Upper lobe of left lung (tissue), 6 donors: ENCODE measurements around the gene FAM204A. TPM values are rescaled to one million over a fixed set of nuclear protein-coding genes. Genes with fewer than 3 reads are reported as not detected.

ENCODE experiments used
- ATAC-seq, 2 donors: fragments of 200-7000 bp; cut with Tn5 transposase; one replicate each; pipeline ENCODE4 v1.9.1; 2022; ENCODE audit warnings: mild to moderate bottlenecking in 2 of 2, moderate library complexity in 2 of 2; ENCODE audit not compliant: low FRiP score in 2 of 2
- DNase-seq, 2 donors: peaks; one replicate each; pipeline ENCODE4 v3.0.0-alpha.2; 2019 to 2020
- H3K27ac ChIP-seq, 4 donors: fragments of 200-600 bp; sonication (generic); one replicate each; pipeline ENCODE4 v1.5.1; 2016 to 2019
- H3K27me3 ChIP-seq, 4 donors: fragments of 200-600 bp; sonication (generic); one replicate each; pipeline ENCODE4 v1.5.1; 2017 to 2019
- H3K36me3 ChIP-seq, 4 donors: fragments of 200-600 bp; sonication (generic); one replicate each; pipeline ENCODE4 v1.5.1; 2016 to 2019
- H3K4me1 ChIP-seq, 4 donors: fragments of 200-600 bp; sonication (generic); one replicate each; pipeline ENCODE4 v1.5.1; 2018 to 2019
- H3K4me3 ChIP-seq, 4 donors: fragments of 200-600 bp; sonication (generic); one replicate each; pipeline ENCODE4 v1.5.1; 2017 to 2019; ENCODE audit warnings: mild to moderate bottlenecking in 2 of 4, moderate library complexity in 1 of 4
- H3K9me3 ChIP-seq, 4 donors: fragments of 200-600 bp; sonication (generic); one replicate each; pipeline ENCODE4 v1.5.1; 2018 to 2019
- EP300 ChIP-seq, 4 donors: sonication (generic); formaldehyde crosslinking; IDR thresholded peaks; one replicate each; pipeline ENCODE4 v1.5.1; 2017; ENCODE audit warnings: antibody characterized with exemption in 4 of 4, control low read depth in 2 of 4
- POLR2A ChIP-seq, 4 donors: fragments of 450-650 bp; IDR thresholded peaks; one replicate each; pipeline ENCODE4 v1.5.1; 2016 to 2017; ENCODE audit warnings: antibody characterized with exemption in 4 of 4, mild to moderate bottlenecking in 2 of 4
- POLR2AphosphoS5 ChIP-seq, 2 donors: sonication (generic); formaldehyde crosslinking; IDR thresholded peaks; one replicate each; pipeline ENCODE4 v1.5.1; 2017; ENCODE audit warnings: antibody characterized with exemption in 2 of 2
- WGBS, 2 donors: methylation state at CpG; one replicate each; pipeline ENCODE4 v1.1.5; 2017 to 2018; 5-methylcytosine and 5-hydroxymethylcytosine counted together
- total RNA-seq, 6 donors: library from RNA; depleted of rRNA in 4 of 6; stranded (reverse); fragments of >200 nt in 4 of 6; gene quantifications; one replicate each; pipeline versions ENCODE4 v1.1.0 to v1.2.1, GENCODE V29; 2016 to 2021
- TF ChIP-seq, protein P1 (sequence below), 6 experiments: fragments of 450-650 bp in 4 of 6; fragments of 200-600 bp in 2 of 6; sonication (generic) in 2 of 6; IDR thresholded peaks; one replicate each; pipeline ENCODE4 v1.5.1; 2016 to 2019; ENCODE audit warnings: antibody characterized with exemption in 6 of 6
- donor health status: DM: no; HTN: no; CAD: no; lungs with moderate emphysema.
- donor health status: DM: no; HTN: yes; CAD: no; lungs with severe emphysema.

The FAM204A gene
- total RNA-seq, 6 donors from 2014 or later = 22.0 to 63.6 (median 44.0) TPM

- Histone ChIP-seq H3K9me3 (no peaks in the 10 kb centered on the region), H3K27ac (no peak overlapping the region), H3K36me3 (no peaks in the 10 kb centered on the region), H3K27me3 (no peaks in the 10 kb centered on the region), H3K4me3 (no peak overlapping the region), H3K4me1 (no peaks in the 10 kb centered on the region)
- TF ChIP-seq POLR2A (IDR thresholded peaks at IDR 0.05) (no peak), POLR2AphosphoS5 (IDR thresholded peaks at IDR 0.05) (no peak), EP300 (IDR thresholded peaks at IDR 0.05) (no peak)
- TF ChIP-seq, protein P1, sequence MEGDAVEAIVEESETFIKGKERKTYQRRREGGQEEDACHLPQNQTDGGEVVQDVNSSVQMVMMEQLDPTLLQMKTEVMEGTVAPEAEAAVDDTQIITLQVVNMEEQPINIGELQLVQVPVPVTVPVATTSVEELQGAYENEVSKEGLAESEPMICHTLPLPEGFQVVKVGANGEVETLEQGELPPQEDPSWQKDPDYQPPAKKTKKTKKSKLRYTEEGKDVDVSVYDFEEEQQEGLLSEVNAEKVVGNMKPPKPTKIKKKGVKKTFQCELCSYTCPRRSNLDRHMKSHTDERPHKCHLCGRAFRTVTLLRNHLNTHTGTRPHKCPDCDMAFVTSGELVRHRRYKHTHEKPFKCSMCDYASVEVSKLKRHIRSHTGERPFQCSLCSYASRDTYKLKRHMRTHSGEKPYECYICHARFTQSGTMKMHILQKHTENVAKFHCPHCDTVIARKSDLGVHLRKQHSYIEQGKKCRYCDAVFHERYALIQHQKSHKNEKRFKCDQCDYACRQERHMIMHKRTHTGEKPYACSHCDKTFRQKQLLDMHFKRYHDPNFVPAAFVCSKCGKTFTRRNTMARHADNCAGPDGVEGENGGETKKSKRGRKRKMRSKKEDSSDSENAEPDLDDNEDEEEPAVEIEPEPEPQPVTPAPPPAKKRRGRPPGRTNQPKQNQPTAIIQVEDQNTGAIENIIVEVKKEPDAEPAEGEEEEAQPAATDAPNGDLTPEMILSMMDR (IDR thresholded peaks at IDR 0.05) = no peak
- WGBS, 2 donors = 85 to 88% methylated on average over 8 of the region's 8 CpGs
- ATAC-seq = no peak
- no peak for DNase-seq
Measured at GRCh38 chr10:118255355-118255754, 86.8 kb downstream of the FAM204A start.

GRCh38 chr10:118254654-118255053, 87.5 kb downstream of the FAM204A start:
- H3K27ac ChIP-seq = no peak overlapping the region
- H3K27me3 ChIP-seq = no peaks in the 10 kb centered on the region

DNA sequence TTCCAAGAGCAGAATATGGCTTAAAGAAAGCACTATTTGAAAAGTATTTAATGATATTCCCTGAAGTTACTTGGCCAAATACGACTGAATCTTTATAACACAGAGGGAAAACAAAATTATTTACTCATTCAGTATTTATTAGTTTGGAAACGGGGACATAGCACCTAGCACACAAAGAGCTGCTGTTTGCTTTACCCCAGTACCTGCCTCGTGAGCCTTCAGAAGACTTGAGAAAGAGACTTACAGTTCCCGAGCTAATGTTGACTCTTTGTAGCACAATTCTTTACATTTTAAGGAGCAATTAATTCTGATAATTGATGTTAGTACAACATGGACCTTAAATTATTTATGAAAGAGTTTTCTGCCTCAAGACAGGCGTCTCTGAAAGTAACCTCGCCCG, 88.7 kb downstream of the FAM204A start:
- Histone ChIP-seq H3K4me3 (no peak overlapping the region), H3K9me3 (no peaks in the 10 kb centered on the region), H3K4me1 (no peaks in the 10 kb centered on the region), H3K36me3 (no peaks in the 10 kb centered on the region), H3K27ac (no peak overlapping the region), H3K27me3 (no peaks in the 10 kb centered on the region)
- no peak for ATAC-seq
- TF ChIP-seq POLR2AphosphoS5 (IDR thresholded peaks at IDR 0.05) = no peak
- no peak for TF ChIP-seq EP300 (IDR thresholded peaks at IDR 0.05)
- TF ChIP-seq POLR2A (IDR thresholded peaks at IDR 0.05) = no peak
- TF ChIP-seq, protein P1 (IDR thresholded peaks at IDR 0.05) = no peak
- no peak for DNase-seq
- 71% methylated on average over 7 of the region's 7 CpGs for WGBS, 2 donors

More at GRCh38 chr10:118254654-118255053, 87.5 kb downstream of the FAM204A start:
- no peak overlapping the region for H3K4me3 ChIP-seq
- no peak for TF ChIP-seq POLR2AphosphoS5 (IDR thresholded peaks at IDR 0.05)
- TF ChIP-seq POLR2A (IDR thresholded peaks at IDR 0.05) = no peak
- TF ChIP-seq, protein P1 (IDR thresholded peaks at IDR 0.05) = no peak
- TF ChIP-seq EP300 (IDR thresholded peaks at IDR 0.05) = no peak
- 64 to 78% methylated on average over 4 of the region's 4 CpGs for WGBS, 2 donors
- H3K36me3 ChIP-seq = no peaks in the 10 kb centered on the region
- ATAC-seq (no peak), DNase-seq (no peak)
- H3K9me3 ChIP-seq = no peaks in the 10 kb centered on the region
- no peaks in the 10 kb centered on the region for H3K4me1 ChIP-seq

DNA sequence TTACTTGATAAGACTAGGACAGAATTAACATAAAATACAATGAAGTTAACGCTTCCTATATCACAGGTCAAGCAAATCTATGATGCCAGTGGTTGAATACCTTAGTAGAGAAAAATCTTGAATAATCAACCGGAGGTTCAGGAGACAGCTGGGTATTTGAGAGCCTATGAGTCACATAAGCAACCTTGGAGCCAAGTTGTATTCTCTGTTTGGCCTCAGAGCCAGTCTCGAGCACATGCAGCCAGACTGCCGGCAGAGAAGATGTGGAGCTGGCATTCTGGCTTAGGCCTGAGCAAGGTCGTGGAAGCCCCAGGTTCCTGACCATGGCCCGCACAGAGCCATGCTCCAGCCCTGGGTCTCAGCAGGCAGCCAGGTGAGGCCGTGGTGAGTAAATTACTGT, 90.3 kb downstream of the FAM204A start:
- no peaks in the 10 kb centered on the region for H3K27me3 ChIP-seq
- TF ChIP-seq EP300 (IDR thresholded peaks at IDR 0.05) (no peak), POLR2A (IDR thresholded peaks at IDR 0.05) (no peak), POLR2AphosphoS5 (IDR thresholded peaks at IDR 0.05) (no peak)
- TF ChIP-seq, protein P1 (IDR thresholded peaks at IDR 0.05) = no peak
- ATAC-seq = no peak
- no peak overlapping the region for H3K27ac ChIP-seq
- no peaks in the 10 kb centered on the region for H3K9me3 ChIP-seq
- WGBS, 2 donors = 75 to 85% methylated on average over 4 to 7 of the region's 7 CpGs
- no peak overlapping the region for H3K4me3 ChIP-seq
- no peaks in the 10 kb centered on the region for H3K4me1 ChIP-seq
- no peak for DNase-seq
- H3K36me3 ChIP-seq = no peaks in the 10 kb centered on the region

DNA sequence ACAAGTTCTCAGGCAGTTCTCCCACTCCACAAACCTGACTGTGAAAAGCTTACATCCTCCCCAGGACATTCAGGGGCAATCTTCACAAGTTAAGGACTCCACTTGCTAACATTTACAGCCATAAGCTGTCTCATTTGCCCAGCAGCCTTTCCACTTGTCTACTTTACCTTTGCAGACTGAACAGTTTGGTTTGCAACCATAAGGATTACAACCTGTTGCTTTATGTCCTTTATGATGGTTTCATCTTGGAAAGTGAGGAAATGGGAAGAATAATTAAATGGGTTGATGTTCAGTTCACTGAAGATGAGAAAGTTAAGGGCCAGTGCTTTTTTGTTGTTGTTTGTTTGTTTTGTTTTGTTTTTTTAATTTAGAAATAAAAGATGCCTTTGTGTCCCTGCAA, 92.4 kb downstream of the FAM204A start:
- H3K27me3 ChIP-seq = peaks cover 0 to 6% (median 0%) of the 10 kb centered on the region in 4 donors
- H3K36me3 ChIP-seq = no peaks in the 10 kb centered on the region

More for the DNA sequence above, 92.4 kb downstream of the FAM204A start:
- TF ChIP-seq, protein P1 (IDR thresholded peaks at IDR 0.05) = no peak
- TF ChIP-seq EP300 (IDR thresholded peaks at IDR 0.05) (no peak), POLR2A (IDR thresholded peaks at IDR 0.05) (no peak), POLR2AphosphoS5 (IDR thresholded peaks at IDR 0.05) (no peak)
- H3K27ac ChIP-seq = no peak overlapping the region
- H3K9me3 ChIP-seq = no peaks in the 10 kb centered on the region
- no peak for ATAC-seq
- H3K4me3 ChIP-seq = no peak overlapping the region
- no peak for DNase-seq
- H3K4me1 ChIP-seq = no peaks in the 10 kb centered on the region
